ACC112 (cell line): Measurements from ENCODE around the gene TSPAN32.

Source experiments
- H2AFZ ChIP-seq: fragments of 200-600 bp; sonication (generic); one replicate; pipeline ENCODE4 v1.6.0; 2017; ENCODE audit warnings: antibody characterized with exemption, low read length; ENCODE audit not compliant: unreplicated experiment
- H3K27ac ChIP-seq: fragments of 200-600 bp; sonication (generic); 2 replicates; pipeline ENCODE4 v1.5.1; 2014; ENCODE audit warnings: low read depth, mild to moderate bottlenecking, antibody characterized with exemption, low read length, moderate library complexity
- H3K27me3 ChIP-seq: fragments of 200-600 bp; sonication (generic); 2 replicates; pipeline ENCODE4 v1.6.1; 2014; ENCODE audit warnings: mild to moderate bottlenecking, antibody characterized with exemption, low read length, moderate library complexity, mixed read lengths; ENCODE audit not compliant: insufficient read depth
- H3K36me3 ChIP-seq: fragments of 200-600 bp; sonication (generic); 2 replicates; pipeline ENCODE4 v1.6.1; 2016; ENCODE audit warnings: mild to moderate bottlenecking, antibody characterized with exemption, low read length, moderate library complexity, mixed read lengths; ENCODE audit not compliant: insufficient read depth
- H3K4me1 ChIP-seq: fragments of 200-600 bp; sonication (generic); one replicate; pipeline ENCODE4 v1.6.1; 2016; ENCODE audit warnings: low read length, mixed read lengths; ENCODE audit not compliant: insufficient read depth, unreplicated experiment, control insufficient read depth
- H3K4me3 ChIP-seq: fragments of 200-600 bp; sonication (generic); 2 replicates; pipeline ENCODE4 v1.5.1; 2014; ENCODE audit warnings: mild to moderate bottlenecking, low read depth, low read length
- H3K79me2 ChIP-seq: fragments of 200-600 bp; sonication (generic); one replicate; pipeline ENCODE4 v1.6.0; 2016; ENCODE audit warnings: low read length; ENCODE audit not compliant: control insufficient read depth, unreplicated experiment, insufficient read depth

TSPAN32 gene

GRCh38 chr11:2293531-2293971 lies 8.3 kb upstream of the TSPAN32 start:
- H3K79me2 ChIP-seq: no peaks in the 10 kb centered on the region
- H3K4me1 ChIP-seq: no peaks in the 10 kb centered on the region
- no peak overlapping the region for H3K4me3 ChIP-seq
- H3K27ac ChIP-seq: no peak overlapping the region
- peaks cover 45% of the 10 kb centered on the region for H3K27me3 ChIP-seq
- no peaks in the 10 kb centered on the region for H3K36me3 ChIP-seq
- H2AFZ ChIP-seq: no peak overlapping the region

GRCh38 chr11:2293984-2294925 lies 7.6 kb upstream of the TSPAN32 start:
- Histone ChIP-seq H3K4me1 (no peaks in the 10 kb centered on the region), H3K4me3 (no peak overlapping the region), H3K27me3 (peaks cover 40% of the 10 kb centered on the region), H3K36me3 (no peaks in the 10 kb centered on the region), H2AFZ (no peak overlapping the region), H3K27ac (no peak overlapping the region), H3K79me2 (no peaks in the 10 kb centered on the region)

GRCh38 chr11:2294926-2295290 lies 6.9 kb upstream of the TSPAN32 start:
- Histone ChIP-seq H3K4me3 (no peak overlapping the region), H3K27ac (no peak overlapping the region), H3K36me3 (no peaks in the 10 kb centered on the region), H3K79me2 (no peaks in the 10 kb centered on the region), H2AFZ (no peak overlapping the region), H3K27me3 (peaks cover 33% of the 10 kb centered on the region), H3K4me1 (no peaks in the 10 kb centered on the region)

- no peak overlapping the region for H3K27ac ChIP-seq
- H3K27me3 ChIP-seq: peaks cover 29% of the 10 kb centered on the region; the same call in 1 of the 2 replicates
- H3K36me3 ChIP-seq: no peaks in the 10 kb centered on the region
- no peak overlapping the region for H2AFZ ChIP-seq
- H3K4me3 ChIP-seq: no peak overlapping the region
- no peaks in the 10 kb centered on the region for H3K4me1 ChIP-seq
- no peaks in the 10 kb centered on the region for H3K79me2 ChIP-seq
Measured at GRCh38 chr11:2295971-2296912, 5.6 kb upstream of the TSPAN32 start.

GRCh38 chr11:2296913-2297622 lies 4.7 kb upstream of the TSPAN32 start:
- H3K27me3 ChIP-seq: peaks cover 29% of the 10 kb centered on the region; the same call in 1 of the 2 replicates
- H3K27ac ChIP-seq: no peak overlapping the region
- no peaks in the 10 kb centered on the region for H3K36me3 ChIP-seq
- no peaks in the 10 kb centered on the region for H3K4me1 ChIP-seq
- no peak overlapping the region for H2AFZ ChIP-seq
- no peaks in the 10 kb centered on the region for H3K79me2 ChIP-seq
- no peak overlapping the region for H3K4me3 ChIP-seq

GRCh38 chr11:2297623-2298030 lies 4.2 kb upstream of the TSPAN32 start:
- H2AFZ ChIP-seq: no peak overlapping the region
- H3K36me3 ChIP-seq: no peaks in the 10 kb centered on the region
- no peaks in the 10 kb centered on the region for H3K4me1 ChIP-seq
- H3K27ac ChIP-seq: no peak overlapping the region
- peaks cover 29% of the 10 kb centered on the region; the same call in 1 of the 2 replicates for H3K27me3 ChIP-seq
- H3K79me2 ChIP-seq: no peaks in the 10 kb centered on the region
- no peak overlapping the region for H3K4me3 ChIP-seq

GRCh38 chr11:2298131-2298794 lies 3.5 kb upstream of the TSPAN32 start:
- H2AFZ ChIP-seq: no peak overlapping the region

GRCh38 chr11:2298795-2299761 lies 2.7 kb upstream of the TSPAN32 start:
- H3K27me3 ChIP-seq: peaks cover 21% of the 10 kb centered on the region; the same call in 1 of the 2 replicates

More at GRCh38 chr11:2298131-2298794, 3.5 kb upstream of the TSPAN32 start:
- H3K4me1 ChIP-seq: no peaks in the 10 kb centered on the region
- peaks cover 29% of the 10 kb centered on the region; the same call in 1 of the 2 replicates for H3K27me3 ChIP-seq
- H3K79me2 ChIP-seq: no peaks in the 10 kb centered on the region
- H3K4me3 ChIP-seq: no peak overlapping the region
- H3K27ac ChIP-seq: no peak overlapping the region
- H3K36me3 ChIP-seq: no peaks in the 10 kb centered on the region

GRCh38 chr11:2299773-2300172 lies 2.0 kb upstream of the TSPAN32 start:
- Histone ChIP-seq H3K27me3 (peaks cover 20% of the 10 kb centered on the region; the same call in 1 of the 2 replicates), H3K27ac (no peak overlapping the region), H3K4me3 (no peak overlapping the region), H2AFZ (no peak overlapping the region), H3K4me1 (no peaks in the 10 kb centered on the region), H3K36me3 (no peaks in the 10 kb centered on the region), H3K79me2 (no peaks in the 10 kb centered on the region)

More at GRCh38 chr11:2298795-2299761, 2.7 kb upstream of the TSPAN32 start:
- H3K36me3 ChIP-seq: no peaks in the 10 kb centered on the region
- H3K27ac ChIP-seq: no peak overlapping the region
- H3K4me1 ChIP-seq: no peaks in the 10 kb centered on the region
- H2AFZ ChIP-seq: no peak overlapping the region
- no peak overlapping the region for H3K4me3 ChIP-seq
- no peaks in the 10 kb centered on the region for H3K79me2 ChIP-seq
